Esophagus muscularis mucosa (tissue), 4 donors: ENCODE results near the gene SPRED1. TPM values are rescaled to one million over a fixed set of nuclear protein-coding genes. Genes with fewer than 3 reads are reported as not detected.

Experiments used
- DNase-seq: peaks from one replicate; pipeline ENCODE4 v3.0.0-alpha.2; 2017; ENCODE audit errors: extremely low spot score
- H3K27ac ChIP-seq, 4 donors: fragments of 200-600 bp; sonication (generic); replicated peaks in 1 of 4; 1 replicate in 3 of 4; 2 replicates in 1 of 4; pipeline ENCODE4 v1.5.1; 2016 to 2019; ENCODE audit warnings: mild to moderate bottlenecking in 1 of 4
- H3K27me3 ChIP-seq, 4 donors: fragments of 200-600 bp; sonication (generic); one replicate each; pipeline versions ENCODE4 v1.5.1 to v1.6.0; 2016 to 2019
- H3K36me3 ChIP-seq, 4 donors: fragments of 200-600 bp; sonication (generic); one replicate each; pipeline ENCODE4 v1.5.1; 2016 to 2019
- H3K4me1 ChIP-seq, 4 donors: fragments of 200-600 bp; sonication (generic); one replicate each; pipeline ENCODE4 v1.5.1; 2016 to 2019
- H3K4me3 ChIP-seq, 4 donors: fragments of 200-600 bp; sonication (generic); 1 replicate in 2 of 4; 2 replicates in 2 of 4; pipeline ENCODE4 v1.5.1; 2016 to 2019; ENCODE audit warnings: mild to moderate bottlenecking in 4 of 4, moderate library complexity in 1 of 4
- H3K9me3 ChIP-seq, 4 donors: fragments of 200-600 bp; sonication (generic); 1 replicate in 3 of 4; 2 replicates in 1 of 4; pipeline ENCODE4 v1.5.1; 2016 to 2019
- CTCF ChIP-seq, 3 experiments: fragments of 200-600 bp in 2 of 3; fragments of 450-650 bp in 1 of 3; sonication (generic) in 2 of 3; IDR thresholded peaks; one replicate each; pipeline ENCODE4 v1.5.1; 2017 to 2019; ENCODE audit warnings: antibody characterized with exemption in 3 of 3, mild to moderate bottlenecking in 2 of 3, moderate library complexity in 1 of 3
- EP300 ChIP-seq: sonication (generic); formaldehyde crosslinking; IDR thresholded peaks from one replicate; pipeline ENCODE4 v1.6.1; 2017; ENCODE audit warnings: antibody characterized with exemption
- POLR2A ChIP-seq: fragments of 450-650 bp; IDR thresholded peaks from one replicate; pipeline ENCODE4 v1.6.1; 2017; ENCODE audit warnings: antibody characterized with exemption, moderate library complexity, mild to moderate bottlenecking, low read depth
- POLR2AphosphoS5 ChIP-seq, 2 donors: sonication (generic); formaldehyde crosslinking; IDR thresholded peaks; one replicate each; pipeline ENCODE4 v1.6.1; 2017; ENCODE audit warnings: antibody characterized with exemption in 2 of 2
- WGBS: methylation state at CpG from one replicate; pipeline ENCODE4 v1.1.5; 2018; 5-methylcytosine and 5-hydroxymethylcytosine counted together
- intact Hi-C: fragments of 100-400 bp; cut with DNase I; formaldehyde crosslinking; loops from one replicate; pipeline ENCODE4 v1.15.1; 2023
- total RNA-seq, 4 donors: library from RNA; depleted of rRNA; stranded (reverse); fragments of >200 nt; gene quantifications; one replicate each; pipeline versions ENCODE4 v1.1.0 to v1.2.1, GENCODE V29; 2016

SPRED1 gene
- total RNA-seq, 4 donors from 2014 or later, result 14.5 to 31.1 (median 19.0) TPM

GRCh38 chr15:38323895-38324294, 71.3 kb downstream of the SPRED1 start:
- Histone ChIP-seq H3K27me3 (no peaks in the 10 kb centered on the region), H3K4me1 (no peaks in the 10 kb centered on the region), H3K9me3 (no peaks in the 10 kb centered on the region), H3K27ac (no peak overlapping the region), H3K36me3 (peaks cover 0 to 38% (median 6%) of the 10 kb centered on the region in 4 donors), H3K4me3 (no peak overlapping the region)
- TF ChIP-seq POLR2A, result no peak
- intact Hi-C loops, result no loop called here
- no peak for DNase-seq
- 78% methylated on average over 4 of the region's 4 CpGs for WGBS

GRCh38 chr15:38324939-38325647, 72.5 kb downstream of the SPRED1 start:
- H3K36me3 ChIP-seq, result peaks cover 0 to 39% (median 6%) of the 10 kb centered on the region in 4 donors
- no peaks in the 10 kb centered on the region for H3K27me3 ChIP-seq
- intact Hi-C loops, result no loop called here
- H3K4me1 ChIP-seq, result no peaks in the 10 kb centered on the region
- no peak overlapping the region for H3K4me3 ChIP-seq
- no peaks in the 10 kb centered on the region for H3K9me3 ChIP-seq
- DNase-seq, result no peak
- TF ChIP-seq POLR2A (no peak), EP300 (no peak), POLR2AphosphoS5 (IDR thresholded peaks at IDR 0.05) (no peak), CTCF (IDR thresholded peaks at IDR 0.05) (no peak)
- 84% methylated on average over 7 of the region's 7 CpGs for WGBS
- H3K27ac ChIP-seq, result no peak overlapping the region

GRCh38 chr15:38325648-38325990, 73.0 kb downstream of the SPRED1 start:
- no peak overlapping the region for H3K4me3 ChIP-seq
- TF ChIP-seq CTCF (IDR thresholded peaks at IDR 0.05) (no peak), POLR2AphosphoS5 (IDR thresholded peaks at IDR 0.05) (no peak), POLR2A (no peak), EP300 (no peak)
- no peaks in the 10 kb centered on the region for H3K27me3 ChIP-seq
- H3K27ac ChIP-seq, result no peak overlapping the region
- H3K4me1 ChIP-seq, result no peaks in the 10 kb centered on the region
- H3K9me3 ChIP-seq, result no peaks in the 10 kb centered on the region
- WGBS, result 100% methylated on average over 1 of the region's 1 CpG
- H3K36me3 ChIP-seq, result peaks cover 0 to 39% (median 6%) of the 10 kb centered on the region in 4 donors
- intact Hi-C loops, result no loop called here
- no peak for DNase-seq

GRCh38 chr15:38332711-38333110, 80.1 kb downstream of the SPRED1 start:
- DNase-seq, result no peak
- Histone ChIP-seq H3K4me3 (no peak overlapping the region), H3K27ac (no peak overlapping the region), H3K27me3 (no peaks in the 10 kb centered on the region), H3K9me3 (no peaks in the 10 kb centered on the region), H3K36me3 (peaks cover 0 to 12% (median 0%) of the 10 kb centered on the region in 4 donors), H3K4me1 (no peaks in the 10 kb centered on the region)
- 100% methylated on average over 1 of the region's 1 CpG for WGBS
- intact Hi-C loops, result no loop called here
- TF ChIP-seq POLR2AphosphoS5 (IDR thresholded peaks at IDR 0.05), result no peak
- no peak for TF ChIP-seq EP300

GRCh38 chr15:38335116-38335515, 82.5 kb downstream of the SPRED1 start:
- Histone ChIP-seq H3K4me1 (no peaks in the 10 kb centered on the region), H3K27me3 (no peaks in the 10 kb centered on the region), H3K36me3 (peaks cover 0 to 12% (median 3%) of the 10 kb centered on the region in 4 donors), H3K4me3 (no peak overlapping the region), H3K27ac (no peak overlapping the region), H3K9me3 (no peaks in the 10 kb centered on the region)
- WGBS, result 0% methylated on average over 1 of the region's 1 CpG
- TF ChIP-seq EP300 (no peak), CTCF (IDR thresholded peaks at IDR 0.05) (no peak), POLR2AphosphoS5 (IDR thresholded peaks at IDR 0.05) (no peak), POLR2A (no peak)
- intact Hi-C loops, result no loop called here
- DNase-seq, result no peak

- Histone ChIP-seq H3K27me3 (no peaks in the 10 kb centered on the region), H3K36me3 (peaks cover 0 to 15% (median 4%) of the 10 kb centered on the region in 4 donors), H3K4me3 (no peak overlapping the region), H3K4me1 (no peaks in the 10 kb centered on the region), H3K27ac (no peak overlapping the region), H3K9me3 (no peaks in the 10 kb centered on the region)
- intact Hi-C loops, result no loop called here
- whole genome bisulfite sequencing, result 95% methylated on average over 2 of the region's 2 CpGs
- TF ChIP-seq POLR2A, result no peak
- TF ChIP-seq EP300, result no peak
- no peak for TF ChIP-seq CTCF (IDR thresholded peaks at IDR 0.05)
- no peak for TF ChIP-seq POLR2AphosphoS5 (IDR thresholded peaks at IDR 0.05)
- DNase-seq, result no peak
Measured at GRCh38 chr15:38344351-38344750, 91.7 kb downstream of the SPRED1 start.
